ENCODE measurements around the gene ARG1.

DNA sequence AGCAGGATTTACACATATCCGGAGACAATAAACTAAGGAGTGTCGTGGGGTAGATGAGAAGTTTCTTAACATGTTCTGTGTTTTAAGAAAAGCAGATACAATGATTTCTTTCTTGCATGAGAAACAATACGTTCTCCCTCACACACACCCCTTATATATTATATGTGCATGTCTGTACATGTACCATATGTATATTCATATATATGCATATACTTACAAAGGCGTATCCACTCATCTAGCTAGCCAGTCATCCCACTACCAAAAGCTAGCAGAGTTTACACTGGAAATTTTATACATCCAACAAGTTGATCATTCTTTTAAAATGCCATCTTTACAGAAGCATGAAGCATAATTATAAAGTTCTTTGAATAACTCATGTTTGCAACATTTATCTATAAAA lies 14.9 kb downstream of the ARG1 start:
- TF ChIP-seq, protein P1, sequence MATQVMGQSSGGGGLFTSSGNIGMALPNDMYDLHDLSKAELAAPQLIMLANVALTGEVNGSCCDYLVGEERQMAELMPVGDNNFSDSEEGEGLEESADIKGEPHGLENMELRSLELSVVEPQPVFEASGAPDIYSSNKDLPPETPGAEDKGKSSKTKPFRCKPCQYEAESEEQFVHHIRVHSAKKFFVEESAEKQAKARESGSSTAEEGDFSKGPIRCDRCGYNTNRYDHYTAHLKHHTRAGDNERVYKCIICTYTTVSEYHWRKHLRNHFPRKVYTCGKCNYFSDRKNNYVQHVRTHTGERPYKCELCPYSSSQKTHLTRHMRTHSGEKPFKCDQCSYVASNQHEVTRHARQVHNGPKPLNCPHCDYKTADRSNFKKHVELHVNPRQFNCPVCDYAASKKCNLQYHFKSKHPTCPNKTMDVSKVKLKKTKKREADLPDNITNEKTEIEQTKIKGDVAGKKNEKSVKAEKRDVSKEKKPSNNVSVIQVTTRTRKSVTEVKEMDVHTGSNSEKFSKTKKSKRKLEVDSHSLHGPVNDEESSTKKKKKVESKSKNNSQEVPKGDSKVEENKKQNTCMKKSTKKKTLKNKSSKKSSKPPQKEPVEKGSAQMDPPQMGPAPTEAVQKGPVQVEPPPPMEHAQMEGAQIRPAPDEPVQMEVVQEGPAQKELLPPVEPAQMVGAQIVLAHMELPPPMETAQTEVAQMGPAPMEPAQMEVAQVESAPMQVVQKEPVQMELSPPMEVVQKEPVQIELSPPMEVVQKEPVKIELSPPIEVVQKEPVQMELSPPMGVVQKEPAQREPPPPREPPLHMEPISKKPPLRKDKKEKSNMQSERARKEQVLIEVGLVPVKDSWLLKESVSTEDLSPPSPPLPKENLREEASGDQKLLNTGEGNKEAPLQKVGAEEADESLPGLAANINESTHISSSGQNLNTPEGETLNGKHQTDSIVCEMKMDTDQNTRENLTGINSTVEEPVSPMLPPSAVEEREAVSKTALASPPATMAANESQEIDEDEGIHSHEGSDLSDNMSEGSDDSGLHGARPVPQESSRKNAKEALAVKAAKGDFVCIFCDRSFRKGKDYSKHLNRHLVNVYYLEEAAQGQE (IDR thresholded peaks at IDR 0.05; ENCODE audit: low read depth): no peak
- TF ChIP-seq, protein P2, sequence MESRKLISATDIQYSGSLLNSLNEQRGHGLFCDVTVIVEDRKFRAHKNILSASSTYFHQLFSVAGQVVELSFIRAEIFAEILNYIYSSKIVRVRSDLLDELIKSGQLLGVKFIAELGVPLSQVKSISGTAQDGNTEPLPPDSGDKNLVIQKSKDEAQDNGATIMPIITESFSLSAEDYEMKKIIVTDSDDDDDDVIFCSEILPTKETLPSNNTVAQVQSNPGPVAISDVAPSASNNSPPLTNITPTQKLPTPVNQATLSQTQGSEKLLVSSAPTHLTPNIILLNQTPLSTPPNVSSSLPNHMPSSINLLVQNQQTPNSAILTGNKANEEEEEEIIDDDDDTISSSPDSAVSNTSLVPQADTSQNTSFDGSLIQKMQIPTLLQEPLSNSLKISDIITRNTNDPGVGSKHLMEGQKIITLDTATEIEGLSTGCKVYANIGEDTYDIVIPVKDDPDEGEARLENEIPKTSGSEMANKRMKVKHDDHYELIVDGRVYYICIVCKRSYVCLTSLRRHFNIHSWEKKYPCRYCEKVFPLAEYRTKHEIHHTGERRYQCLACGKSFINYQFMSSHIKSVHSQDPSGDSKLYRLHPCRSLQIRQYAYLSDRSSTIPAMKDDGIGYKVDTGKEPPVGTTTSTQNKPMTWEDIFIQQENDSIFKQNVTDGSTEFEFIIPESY (IDR thresholded peaks at IDR 0.05; ENCODE audit: extremely low read depth, insufficient replicate concordance, low read length): no peak
- TF ChIP-seq ZNF274 (IDR thresholded peaks at IDR 0.05; ENCODE audit: low read depth, low read length) (no peak), YY1 (IDR thresholded peaks at IDR 0.05; ENCODE audit: extremely low read depth, insufficient replicate concordance, low read depth, low read length) (no peak), POLR2A (IDR thresholded peaks at IDR 0.05; ENCODE audit: borderline replicate concordance, extremely low read depth, insufficient read depth, insufficient read length) (no peak)
